ENCODE data around the gene GAA.

DNA sequence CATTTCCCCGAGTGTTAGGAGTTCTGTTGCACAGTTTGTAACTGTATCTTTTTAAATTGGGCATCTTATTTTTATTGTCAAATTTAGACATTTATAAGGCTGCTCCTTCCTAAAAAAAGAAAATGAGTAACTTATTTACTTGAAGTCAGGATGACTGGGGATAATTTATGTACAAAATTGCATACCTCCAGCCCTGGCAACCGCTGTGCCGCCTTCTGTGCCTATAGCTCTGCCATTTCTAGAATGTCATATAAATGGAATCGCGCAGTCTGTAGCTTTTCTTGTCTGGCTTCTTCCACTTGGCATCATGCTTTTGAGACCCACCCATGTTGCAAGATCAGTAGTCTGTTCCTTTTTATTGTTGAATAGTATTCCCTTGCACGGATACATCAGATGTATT is 29.0 kb upstream of the GAA start:
- TF ChIP-seq, protein P1, sequence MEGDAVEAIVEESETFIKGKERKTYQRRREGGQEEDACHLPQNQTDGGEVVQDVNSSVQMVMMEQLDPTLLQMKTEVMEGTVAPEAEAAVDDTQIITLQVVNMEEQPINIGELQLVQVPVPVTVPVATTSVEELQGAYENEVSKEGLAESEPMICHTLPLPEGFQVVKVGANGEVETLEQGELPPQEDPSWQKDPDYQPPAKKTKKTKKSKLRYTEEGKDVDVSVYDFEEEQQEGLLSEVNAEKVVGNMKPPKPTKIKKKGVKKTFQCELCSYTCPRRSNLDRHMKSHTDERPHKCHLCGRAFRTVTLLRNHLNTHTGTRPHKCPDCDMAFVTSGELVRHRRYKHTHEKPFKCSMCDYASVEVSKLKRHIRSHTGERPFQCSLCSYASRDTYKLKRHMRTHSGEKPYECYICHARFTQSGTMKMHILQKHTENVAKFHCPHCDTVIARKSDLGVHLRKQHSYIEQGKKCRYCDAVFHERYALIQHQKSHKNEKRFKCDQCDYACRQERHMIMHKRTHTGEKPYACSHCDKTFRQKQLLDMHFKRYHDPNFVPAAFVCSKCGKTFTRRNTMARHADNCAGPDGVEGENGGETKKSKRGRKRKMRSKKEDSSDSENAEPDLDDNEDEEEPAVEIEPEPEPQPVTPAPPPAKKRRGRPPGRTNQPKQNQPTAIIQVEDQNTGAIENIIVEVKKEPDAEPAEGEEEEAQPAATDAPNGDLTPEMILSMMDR (IDR thresholded peaks at IDR 0.05), result no peak
- no peak for TF ChIP-seq POLR2A (IDR thresholded peaks at IDR 0.05)
